GM12878 (cell line): ENCODE data around the gene POMC. TPM values are rescaled to one million over a fixed set of nuclear protein-coding genes. Genes with fewer than 3 reads are reported as not detected.

ENCODE experiments used
- ATAC-seq: fragments of 200-7000 bp; cut with Tn5 transposase; 3 replicates; pipeline ENCODE4 v1.9.1; 2020; ENCODE audit warnings: mild to moderate bottlenecking, moderate library complexity
- BruUV-seq: library from RNA; stranded (reverse); fragments of 400-500 nt; replicated peaks from 2 replicates; lab custom pipeline; 2021; lab: Mats Ljungman, UMichigan
- CTCF ChIA-PET: fragments of 300-600 bp; sonication (Branson Sonifier 250); formaldehyde crosslinking; extraction: SDS; loops from one replicate; lab custom pipeline; 2021; ENCODE audit warnings: inconsistent platforms; lab: Yijun Ruan, JAX
- POLR2A ChIA-PET: fragments of 350-600 bp; formaldehyde crosslinking; extraction: SDS; loops from one replicate; lab custom pipeline; 2021; ENCODE audit warnings: inconsistent platforms; lab: Charles Lee
- RAD21 ChIA-PET: fragments of 300-600 bp; sonication (Branson Sonifier 250); formaldehyde crosslinking; loops from one replicate; lab custom pipeline; 2023; ENCODE audit warnings: antibody characterized with exemption; ENCODE audit not compliant: unreplicated experiment; lab: Charles Lee
- SMC1A ChIA-PET: fragments of 300-600 bp; sonication (Branson Sonifier 250); formaldehyde crosslinking; loops from one replicate; lab custom pipeline; 2023; ENCODE audit not compliant: unreplicated experiment, uncharacterized antibody; lab: Charles Lee
- DNase-seq: peaks from one replicate; pipeline ENCODE4 v3.0.0-alpha.2; 2011; ENCODE audit warnings: low read depth, low spot score
- FAIRE-seq: peaks from 3 replicates; lab custom pipeline; 2011; peaks lifted over from hg19 to GRCh38; lab: Jason Lieb, UNC
- H2AFZ ChIP-seq: 2 replicates; pipeline ENCODE4 v1.6.0; 2011; ENCODE audit warnings: low read depth, low read length, control low read depth; ENCODE audit not compliant: control insufficient read depth
- H3K27ac ChIP-seq: 2 replicates; pipeline ENCODE4 v1.5.1; 2011; ENCODE audit warnings: control low read depth; ENCODE audit not compliant: control insufficient read depth, insufficient read depth
- H3K27me3 ChIP-seq, 2 experiments: replicated peaks in 1 of 2; 2 replicates each; pipeline versions ENCODE4 v1.6.0 to v1.6.1; 2011; ENCODE audit warnings: low read length in 1 of 2; ENCODE audit not compliant: control insufficient read depth in 2 of 2, insufficient read depth in 2 of 2
- H3K36me3 ChIP-seq, 2 experiments: 2 replicates each; pipeline ENCODE4 v1.5.1; 2011; ENCODE audit warnings: low read length in 1 of 2; ENCODE audit not compliant: control insufficient read depth in 2 of 2, insufficient read depth in 2 of 2
- H3K4me1 ChIP-seq: 2 replicates; pipeline ENCODE4 v1.6.1; 2011; ENCODE audit warnings: mild to moderate bottlenecking, low read length, moderate library complexity, mixed read lengths; ENCODE audit not compliant: control insufficient read depth, insufficient read depth
- H3K4me2 ChIP-seq: 2 replicates; pipeline ENCODE4 v1.6.0; 2011; ENCODE audit warnings: control low read depth; ENCODE audit not compliant: control insufficient read depth, insufficient read depth
- H3K4me3 ChIP-seq: fragments of 200-600 bp; sonication (generic); 2 replicates; pipeline ENCODE4 v1.5.1; 2016
- H3K79me2 ChIP-seq: 2 replicates; pipeline ENCODE4 v1.6.0; 2011; ENCODE audit warnings: low read length; ENCODE audit not compliant: control insufficient read depth, insufficient read depth
- H3K9ac ChIP-seq: 2 replicates; pipeline ENCODE4 v1.8.0; 2011; ENCODE audit warnings: low read length, control low read depth, mixed read lengths; ENCODE audit not compliant: control insufficient read depth, insufficient read depth
- H3K9me3 ChIP-seq: replicated peaks from 3 replicates; pipeline ENCODE4 v1.5.1; 2011; ENCODE audit warnings: mild to moderate bottlenecking, low read length; ENCODE audit not compliant: control insufficient read depth, insufficient read depth
- H4K20me1 ChIP-seq: 2 replicates; pipeline ENCODE4 v1.6.0; 2011; ENCODE audit not compliant: control insufficient read depth, insufficient read depth
- BRCA1 ChIP-seq: IDR thresholded peaks from 2 replicates; pipeline ENCODE4 v1.6.1; 2011; ENCODE audit warnings: low read depth, low read length, improper control_type of control experiment
- ESRRA ChIP-seq: IDR thresholded peaks from 2 replicates; pipeline ENCODE4 v1.6.1; 2012; ENCODE audit warnings: mild to moderate bottlenecking, low read length, improper control_type of control experiment
- HDAC6 ChIP-seq: fragments of 200-600 bp; sonication (generic); IDR thresholded peaks from one replicate; pipeline ENCODE4 v1.8.0; 2017; ENCODE audit warnings: antibody characterized with exemption; ENCODE audit not compliant: unreplicated experiment
- KDM1A ChIP-seq: fragments of 200-600 bp; sonication (generic); IDR thresholded peaks from 2 replicates; pipeline ENCODE4 v1.6.1; 2016; ENCODE audit warnings: borderline replicate concordance
- MXI1 ChIP-seq: fragments of 150-350 bp; IDR thresholded peaks from 2 replicates; pipeline ENCODE4 v1.6.1; 2011; ENCODE audit warnings: low read depth, mild to moderate bottlenecking, inconsistent platforms, low read length, improper control_type of control experiment
- MYB ChIP-seq: fragments of 150-350 bp; IDR thresholded peaks from 2 replicates; pipeline ENCODE4 v1.6.1; 2014; ENCODE audit warnings: mild to moderate bottlenecking, low read depth, low read length, borderline replicate concordance
- MYC ChIP-seq: IDR thresholded peaks from 2 replicates; pipeline ENCODE4 v1.6.1; 2011; ENCODE audit warnings: mild to moderate bottlenecking, low read length, moderate library complexity, inconsistent platforms; ENCODE audit not compliant: insufficient read depth, insufficient replicate concordance, insufficient read length, severe bottlenecking
- YBX1 ChIP-seq: fragments of 450-650 bp; IDR thresholded peaks from 2 replicates; pipeline ENCODE4 v1.6.1; 2016; ENCODE audit warnings: antibody characterized with exemption
- WGBS: methylation state at CpG from one replicate; pipeline ENCODE4 v1.1.6; 2016; ENCODE audit warnings: low lambda C conversion rate; ENCODE audit not compliant: insufficient replicate concordance, insufficient coverage; ENCODE audit errors: missing lambda C conversion rate; 5-methylcytosine and 5-hydroxymethylcytosine counted together
- in situ Hi-C: fragments of 300-500 bp; cut with MboI; formaldehyde crosslinking; loops from 9 replicates; pipeline ENCODE4 v1.14.3; 2018; ENCODE audit warnings: mixed read lengths
- intact Hi-C: fragments of 100-400 bp; cut with micrococcal nuclease; formaldehyde crosslinking; loops from one replicate; pipeline ENCODE4 v1.14.2; 2022; ENCODE audit not compliant: unreplicated experiment
- polyA plus RNA-seq, 11 experiments: library from polyadenylated mRNA; depleted of rRNA in 4 of 11; unstranded in 6 of 11; stranded (reverse) in 5 of 11; fragments of >200 nt; fragmentation: Nextera tagmentation in 4 of 11; fragmentation: Illumina TruSeq in 1 of 11; extraction: Ambion mirVana in 4 of 11; extraction: Trizol in 1 of 11; gene quantifications; 1 replicate in 1 of 11; 2 replicates in 10 of 11; pipeline versions ENCODE4 v1.2.1 to v1.2.3, GENCODE V29; 2011 to 2016; ENCODE audit warnings: inconsistent platforms in 2 of 11, missing spikeins in 2 of 11, low read depth in 1 of 11
- total RNA-seq, 4 experiments: library from RNA; depleted of rRNA in 3 of 4; stranded (reverse); fragments of >200 nt in 3 of 4; fragmentation: Illumina TruSeq in 1 of 4; extraction: Trizol in 1 of 4; gene quantifications; 2 replicates each; pipeline versions ENCODE4 v1.2.1 to v1.2.3, GENCODE V29; 2013 to 2021
- TF ChIP-seq, protein P1 (sequence below): fragments of 450-650 bp; IDR thresholded peaks from 2 replicates; pipeline ENCODE4 v1.6.1; 2017; ENCODE audit warnings: mild to moderate bottlenecking
- TF ChIP-seq, protein P2 (sequence below): fragments of 450-650 bp; IDR thresholded peaks from 2 replicates; pipeline ENCODE4 v1.6.1; 2016; ENCODE audit warnings: mild to moderate bottlenecking
- TF ChIP-seq, protein P3 (sequence below): IDR thresholded peaks from 2 replicates; pipeline ENCODE4 v1.6.1; 2011; ENCODE audit warnings: borderline replicate concordance, low read depth, mild to moderate bottlenecking, moderate library complexity, mixed read lengths, low read length; ENCODE audit not compliant: insufficient read depth; ENCODE audit errors: extremely low read length

The POMC gene
- total and polyA plus RNA-seq, 10 of the 15 experiments (the other 5 are each of a cell fraction or from before 2014, with no cell fraction given) = 0.05 to 14.7 (median 6.8) TPM; not detected in 1

DNA sequence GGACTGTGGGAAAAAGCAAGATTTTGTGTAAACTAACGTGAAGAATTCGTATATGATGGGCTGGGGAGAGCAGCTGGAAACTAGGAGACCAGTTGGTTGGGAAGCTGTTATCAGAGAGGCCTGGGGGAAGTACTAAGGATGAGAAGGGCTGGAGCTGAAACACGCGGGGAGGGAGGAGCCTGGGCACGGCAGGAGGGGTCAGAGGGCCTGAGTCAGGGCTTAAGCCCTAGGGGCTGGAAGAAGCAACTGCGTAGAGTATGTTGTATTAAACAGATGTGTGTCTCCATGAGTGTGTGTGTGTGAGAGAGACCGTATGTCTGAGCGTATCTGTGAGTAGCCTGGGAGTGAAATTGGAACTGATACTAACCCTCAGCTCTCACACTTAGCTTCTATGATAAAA, 8.4 kb downstream of the POMC start (continued):
- TF ChIP-seq, protein P1, sequence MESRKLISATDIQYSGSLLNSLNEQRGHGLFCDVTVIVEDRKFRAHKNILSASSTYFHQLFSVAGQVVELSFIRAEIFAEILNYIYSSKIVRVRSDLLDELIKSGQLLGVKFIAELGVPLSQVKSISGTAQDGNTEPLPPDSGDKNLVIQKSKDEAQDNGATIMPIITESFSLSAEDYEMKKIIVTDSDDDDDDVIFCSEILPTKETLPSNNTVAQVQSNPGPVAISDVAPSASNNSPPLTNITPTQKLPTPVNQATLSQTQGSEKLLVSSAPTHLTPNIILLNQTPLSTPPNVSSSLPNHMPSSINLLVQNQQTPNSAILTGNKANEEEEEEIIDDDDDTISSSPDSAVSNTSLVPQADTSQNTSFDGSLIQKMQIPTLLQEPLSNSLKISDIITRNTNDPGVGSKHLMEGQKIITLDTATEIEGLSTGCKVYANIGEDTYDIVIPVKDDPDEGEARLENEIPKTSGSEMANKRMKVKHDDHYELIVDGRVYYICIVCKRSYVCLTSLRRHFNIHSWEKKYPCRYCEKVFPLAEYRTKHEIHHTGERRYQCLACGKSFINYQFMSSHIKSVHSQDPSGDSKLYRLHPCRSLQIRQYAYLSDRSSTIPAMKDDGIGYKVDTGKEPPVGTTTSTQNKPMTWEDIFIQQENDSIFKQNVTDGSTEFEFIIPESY = no peak
- TF ChIP-seq MYB = no peak

DNA sequence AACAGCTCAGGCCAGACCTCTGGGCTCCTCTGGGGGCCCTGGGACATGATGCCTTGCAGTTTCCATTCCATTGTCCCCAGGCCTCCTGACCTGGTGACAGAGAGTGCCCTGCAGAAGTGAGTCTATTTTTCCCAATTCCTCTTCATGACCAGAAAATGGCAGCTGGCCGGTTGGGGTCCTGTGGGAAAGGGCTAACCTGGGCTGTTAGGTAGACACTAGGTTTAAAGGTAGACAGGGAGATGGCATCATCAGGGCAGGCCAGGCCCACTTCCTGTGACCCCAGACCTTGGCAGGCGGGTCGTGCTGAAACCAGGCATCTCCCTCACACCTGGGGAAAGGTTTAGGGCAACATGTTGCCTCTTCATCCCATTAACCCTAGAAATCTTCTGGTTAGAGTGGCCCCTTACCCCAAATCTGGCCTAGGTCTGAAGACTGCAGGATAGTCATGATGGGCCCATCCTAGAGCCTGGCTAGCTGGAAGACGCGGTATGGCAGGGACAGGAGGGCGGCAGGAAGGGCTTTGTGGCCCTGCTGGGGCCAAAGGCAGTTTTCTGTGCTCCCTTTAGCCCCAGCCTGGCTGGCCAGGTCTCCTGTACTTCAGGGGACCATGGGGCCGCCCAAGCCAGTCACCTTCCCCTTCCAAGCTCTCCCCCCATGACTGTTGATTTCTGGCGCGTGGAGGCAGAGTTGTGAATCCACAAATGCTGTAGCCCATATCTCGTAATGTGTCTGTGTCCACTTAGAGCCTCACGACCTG, 10.1 kb downstream of the POMC start:
- RAD21 ChIA-PET = no interaction called here
- no peak overlapping the region for H2AFZ ChIP-seq
- TF ChIP-seq MYC (no peak), BRCA1 (no peak), KDM1A (no peak), MXI1 (no peak), ESRRA (no peak), YBX1 (no peak), HDAC6 (no peak)
- TF ChIP-seq, protein P2, sequence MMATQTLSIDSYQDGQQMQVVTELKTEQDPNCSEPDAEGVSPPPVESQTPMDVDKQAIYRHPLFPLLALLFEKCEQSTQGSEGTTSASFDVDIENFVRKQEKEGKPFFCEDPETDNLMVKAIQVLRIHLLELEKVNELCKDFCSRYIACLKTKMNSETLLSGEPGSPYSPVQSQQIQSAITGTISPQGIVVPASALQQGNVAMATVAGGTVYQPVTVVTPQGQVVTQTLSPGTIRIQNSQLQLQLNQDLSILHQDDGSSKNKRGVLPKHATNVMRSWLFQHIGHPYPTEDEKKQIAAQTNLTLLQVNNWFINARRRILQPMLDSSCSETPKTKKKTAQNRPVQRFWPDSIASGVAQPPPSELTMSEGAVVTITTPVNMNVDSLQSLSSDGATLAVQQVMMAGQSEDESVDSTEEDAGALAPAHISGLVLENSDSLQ = no peak
- TF ChIP-seq, protein P3, sequence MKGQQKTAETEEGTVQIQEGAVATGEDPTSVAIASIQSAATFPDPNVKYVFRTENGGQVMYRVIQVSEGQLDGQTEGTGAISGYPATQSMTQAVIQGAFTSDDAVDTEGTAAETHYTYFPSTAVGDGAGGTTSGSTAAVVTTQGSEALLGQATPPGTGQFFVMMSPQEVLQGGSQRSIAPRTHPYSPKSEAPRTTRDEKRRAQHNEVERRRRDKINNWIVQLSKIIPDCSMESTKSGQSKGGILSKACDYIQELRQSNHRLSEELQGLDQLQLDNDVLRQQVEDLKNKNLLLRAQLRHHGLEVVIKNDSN = no peak
- intact Hi-C loops = no loop called here
- no peaks in the 10 kb centered on the region; a peak in 2 of 4 replicates for H3K27me3 ChIP-seq
- no peaks in the 10 kb centered on the region for H4K20me1 ChIP-seq
- H3K4me1 ChIP-seq = no peaks in the 10 kb centered on the region; the same call in 1 of the 2 replicates
- ATAC-seq = no peak
- no peaks in the 10 kb centered on the region; the same call in 2 of the 3 replicates for H3K9me3 ChIP-seq
- no peak overlapping the region for H3K27ac ChIP-seq
- H3K4me2 ChIP-seq = no peak overlapping the region
- BruUV-seq = no TSS peak
- CTCF ChIA-PET = no interaction called here
- H3K79me2 ChIP-seq = peaks cover 2% of the 10 kb centered on the region
- H3K36me3 ChIP-seq = no peaks in the 10 kb centered on the region
- no peak overlapping the region for H3K9ac ChIP-seq
- POLR2A ChIA-PET = interaction anchor here (0.5 kb wide), 1 partner anchor 36 kb away, joined by 4 read pairs; no protein-coding TSS in a partner anchor
- SMC1A ChIA-PET = no interaction called here
- no peak for DNase-seq
- no peak for FAIRE-seq
- in situ Hi-C loops = no loop called here
- 87% methylated on average over 11 of the region's 11 CpGs for WGBS
- H3K4me3 ChIP-seq = no peak overlapping the region
